Astrocyte (in vitro differentiated cells and primary cell): ENCODE data around the gene GTF2F2. TPM values are rescaled to one million over a fixed set of nuclear protein-coding genes. Genes with fewer than 3 reads are reported as not detected.

Experiments
- DNase-seq: peaks from one replicate; pipeline ENCODE4 v3.0.0-alpha.2; 2010; ENCODE audit warnings: low read depth
- FAIRE-seq: peaks from 2 replicates; lab custom pipeline; 2011; peaks lifted over from hg19 to GRCh38; lab: Jason Lieb, UNC
- H2AFZ ChIP-seq: 2 replicates; pipeline ENCODE4 v1.6.0; 2012; ENCODE audit warnings: low read depth, low read length, inconsistent platforms
- H3K27ac ChIP-seq: 2 replicates; pipeline ENCODE4 v1.5.1; 2011; ENCODE audit warnings: low read depth, low read length, inconsistent platforms
- H3K27me3 ChIP-seq: 2 replicates; pipeline ENCODE4 v1.6.0; 2011; ENCODE audit warnings: low read length, inconsistent platforms; ENCODE audit not compliant: insufficient read depth
- H3K36me3 ChIP-seq: 2 replicates; pipeline ENCODE4 v1.5.1; 2011; ENCODE audit warnings: low read length, inconsistent platforms; ENCODE audit not compliant: insufficient read depth
- H3K4me1 ChIP-seq: 2 replicates; pipeline ENCODE4 v1.5.1; 2011; ENCODE audit warnings: low read length, inconsistent platforms; ENCODE audit not compliant: insufficient read depth
- H3K4me2 ChIP-seq: 2 replicates; pipeline ENCODE4 v1.6.0; 2012; ENCODE audit warnings: low read length, inconsistent platforms
- H3K4me3 ChIP-seq: 2 replicates; pipeline ENCODE4 v1.5.1; 2011; ENCODE audit warnings: low read depth, mild to moderate bottlenecking, low read length, inconsistent platforms; ENCODE audit not compliant: insufficient read depth
- H3K79me2 ChIP-seq: 2 replicates; pipeline ENCODE4 v1.6.0; 2012; ENCODE audit warnings: mild to moderate bottlenecking, low read length, inconsistent platforms; ENCODE audit not compliant: insufficient read depth
- H3K9ac ChIP-seq: 2 replicates; pipeline ENCODE4 v1.6.0; 2012; ENCODE audit warnings: mild to moderate bottlenecking, low read length, inconsistent platforms
- H3K9me3 ChIP-seq: 2 replicates; pipeline ENCODE4 v1.5.1; 2012; ENCODE audit warnings: low read depth, mild to moderate bottlenecking, low read length, inconsistent platforms; ENCODE audit not compliant: insufficient read depth
- H4K20me1 ChIP-seq: 2 replicates; pipeline ENCODE4 v1.6.0; 2012; ENCODE audit warnings: low read length, inconsistent platforms; ENCODE audit not compliant: insufficient read depth
- H3K27ac Mint-ChIP-seq: one replicate; pipeline ENCODE4 v1.8.0; 2021; ENCODE audit warnings: mild to moderate bottlenecking, mixed read lengths; ENCODE audit not compliant: unreplicated experiment
- H3K27me3 Mint-ChIP-seq: one replicate; pipeline ENCODE4 v1.8.0; 2021; ENCODE audit warnings: low read depth, mixed read lengths; ENCODE audit not compliant: unreplicated experiment
- H3K36me3 Mint-ChIP-seq: one replicate; pipeline ENCODE4 v1.8.0; 2021; ENCODE audit warnings: low read depth, mixed read lengths; ENCODE audit not compliant: unreplicated experiment
- H3K4me1 Mint-ChIP-seq: one replicate; pipeline ENCODE4 v1.8.0; 2021; ENCODE audit warnings: low read depth, mixed read lengths; ENCODE audit not compliant: unreplicated experiment
- H3K4me3 Mint-ChIP-seq: one replicate; pipeline ENCODE4 v1.8.0; 2021; ENCODE audit warnings: mild to moderate bottlenecking, moderate library complexity, mixed read lengths; ENCODE audit not compliant: unreplicated experiment
- H3K9me3 Mint-ChIP-seq: one replicate; pipeline ENCODE4 v1.8.0; 2021; ENCODE audit warnings: mild to moderate bottlenecking, mixed read lengths; ENCODE audit not compliant: unreplicated experiment
- EZH2 ChIP-seq: IDR thresholded peaks from 2 replicates; pipeline ENCODE4 v1.6.1; 2012; ENCODE audit warnings: mild to moderate bottlenecking, low read length, inconsistent platforms; ENCODE audit not compliant: insufficient read depth
- total RNA-seq: library from RNA; stranded (reverse); gene quantifications from 2 replicates; pipeline ENCODE4 v1.2.1, GENCODE V29; 2021
- TF ChIP-seq, protein P1 (sequence below): IDR thresholded peaks from 2 replicates; pipeline ENCODE4 v1.5.1; 2011; ENCODE audit warnings: low read depth, mild to moderate bottlenecking, inconsistent platforms, low read length, moderate library complexity; ENCODE audit not compliant: insufficient read depth

GTF2F2 gene
- total RNA-seq, 1 donor from 2014 or later, result 27.8 TPM

DNA sequence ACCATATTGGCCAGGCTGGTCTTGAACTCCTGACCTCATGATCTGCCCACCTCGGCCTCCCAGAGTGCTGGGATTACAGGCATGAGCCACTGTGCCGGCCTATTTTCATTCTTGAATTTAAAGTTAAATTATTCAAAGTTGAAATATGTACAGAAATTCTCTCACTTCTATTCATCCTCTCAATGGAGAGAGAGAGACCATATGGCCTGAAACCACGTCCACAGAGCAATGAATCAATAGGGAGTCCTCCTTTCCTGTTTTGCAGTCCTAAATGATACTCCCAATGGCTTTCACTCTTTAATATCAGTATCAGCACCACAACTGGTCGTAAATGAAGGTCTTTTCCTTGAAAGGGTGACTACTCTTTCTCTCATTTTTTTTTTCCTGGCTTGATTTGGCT is 111.0 kb downstream of the GTF2F2 start:
- Histone ChIP-seq H3K27ac (peak overlapping the region; percentile 16), H3K36me3 (no peaks in the 10 kb centered on the region), H3K27me3 (no peaks in the 10 kb centered on the region), H3K4me1 (peaks cover 18% of the 10 kb centered on the region), H3K9me3 (no peaks in the 10 kb centered on the region), H3K79me2 (peaks cover 25% of the 10 kb centered on the region), H3K9ac (no peak overlapping the region), H4K20me1 (no peaks in the 10 kb centered on the region), H2AFZ (no peak overlapping the region), H3K4me2 (no peak overlapping the region), H3K4me3 (no peak overlapping the region)
- FAIRE-seq, result no peak
- Mint-ChIP-seq H3K36me3 (peaks cover 5% of the 10 kb centered on the region), H3K4me1 (peaks cover 12% of the 10 kb centered on the region), H3K27me3 (no peaks in the 10 kb centered on the region), H3K9me3 (no peaks in the 10 kb centered on the region), H3K27ac (peak overlapping the region; percentile 34), H3K4me3 (no peak overlapping the region)
- TF ChIP-seq, protein P1, sequence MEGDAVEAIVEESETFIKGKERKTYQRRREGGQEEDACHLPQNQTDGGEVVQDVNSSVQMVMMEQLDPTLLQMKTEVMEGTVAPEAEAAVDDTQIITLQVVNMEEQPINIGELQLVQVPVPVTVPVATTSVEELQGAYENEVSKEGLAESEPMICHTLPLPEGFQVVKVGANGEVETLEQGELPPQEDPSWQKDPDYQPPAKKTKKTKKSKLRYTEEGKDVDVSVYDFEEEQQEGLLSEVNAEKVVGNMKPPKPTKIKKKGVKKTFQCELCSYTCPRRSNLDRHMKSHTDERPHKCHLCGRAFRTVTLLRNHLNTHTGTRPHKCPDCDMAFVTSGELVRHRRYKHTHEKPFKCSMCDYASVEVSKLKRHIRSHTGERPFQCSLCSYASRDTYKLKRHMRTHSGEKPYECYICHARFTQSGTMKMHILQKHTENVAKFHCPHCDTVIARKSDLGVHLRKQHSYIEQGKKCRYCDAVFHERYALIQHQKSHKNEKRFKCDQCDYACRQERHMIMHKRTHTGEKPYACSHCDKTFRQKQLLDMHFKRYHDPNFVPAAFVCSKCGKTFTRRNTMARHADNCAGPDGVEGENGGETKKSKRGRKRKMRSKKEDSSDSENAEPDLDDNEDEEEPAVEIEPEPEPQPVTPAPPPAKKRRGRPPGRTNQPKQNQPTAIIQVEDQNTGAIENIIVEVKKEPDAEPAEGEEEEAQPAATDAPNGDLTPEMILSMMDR, result no peak
- TF ChIP-seq EZH2, result no peak
- peak; percentile 4 for DNase-seq

DNA sequence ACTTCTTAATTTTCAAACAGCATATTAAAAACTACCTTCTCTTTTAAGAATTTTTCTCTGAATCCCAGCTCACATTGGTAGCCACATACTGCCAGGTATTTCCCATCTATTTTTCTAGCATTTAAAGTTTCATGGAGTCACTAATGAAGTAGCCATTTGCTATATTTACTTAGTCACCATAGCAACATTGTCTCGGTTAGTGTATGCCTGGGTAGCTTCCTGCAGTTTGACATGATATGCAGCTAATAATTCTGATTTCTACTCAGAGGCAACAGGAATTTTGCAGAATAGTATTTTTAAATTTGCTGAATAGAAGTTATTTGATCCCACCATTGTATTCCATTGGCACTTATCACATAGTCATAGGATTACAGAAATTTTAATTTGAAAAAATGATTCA is 111.4 kb downstream of the GTF2F2 start:
- H3K4me1 ChIP-seq, result peaks cover 23% of the 10 kb centered on the region
- H3K79me2 ChIP-seq, result peaks cover 25% of the 10 kb centered on the region
- no peak overlapping the region for H3K9ac ChIP-seq
- no peak overlapping the region for H2AFZ ChIP-seq
- DNase-seq, result peak; percentile 52
- H3K4me3 ChIP-seq, result no peak overlapping the region
- peak overlapping the region; percentile 16 for H3K27ac ChIP-seq
- Mint-ChIP-seq H3K4me3 (no peak overlapping the region), H3K9me3 (no peaks in the 10 kb centered on the region), H3K4me1 (peaks cover 17% of the 10 kb centered on the region), H3K27me3 (no peaks in the 10 kb centered on the region), H3K27ac (peak overlapping the region; percentile 34), H3K36me3 (peaks cover 5% of the 10 kb centered on the region)
- no peaks in the 10 kb centered on the region for H3K36me3 ChIP-seq
- no peak for TF ChIP-seq EZH2
- TF ChIP-seq, protein P1, result no peak
- no peak overlapping the region for H3K4me2 ChIP-seq
- FAIRE-seq, result no peak
- H3K27me3 ChIP-seq, result no peaks in the 10 kb centered on the region
- H3K9me3 ChIP-seq, result no peaks in the 10 kb centered on the region
- H4K20me1 ChIP-seq, result no peaks in the 10 kb centered on the region

DNA sequence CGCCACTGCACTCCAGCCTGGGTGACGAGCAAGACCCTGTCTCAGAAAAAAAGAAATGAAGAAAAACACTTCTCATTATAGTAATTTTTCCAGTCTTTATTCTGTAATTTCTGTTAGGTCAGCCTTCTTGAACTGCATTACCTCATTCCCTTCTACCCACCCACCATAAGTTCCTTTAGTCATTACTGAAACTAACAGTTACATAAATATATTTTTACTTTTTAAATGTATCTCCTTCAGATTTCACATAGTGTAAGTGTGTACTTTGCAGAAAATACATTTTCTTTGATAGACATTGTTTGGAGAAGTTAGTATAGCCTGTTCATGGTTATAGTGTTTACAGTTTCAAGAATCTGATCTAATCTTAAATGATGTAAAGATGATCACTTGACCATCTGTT is 112.3 kb downstream of the GTF2F2 start:
- Histone ChIP-seq H3K9me3 (no peaks in the 10 kb centered on the region), H3K9ac (no peak overlapping the region), H3K79me2 (peaks cover 29% of the 10 kb centered on the region), H3K27ac (no peak overlapping the region), H3K4me2 (no peak overlapping the region), H2AFZ (no peak overlapping the region), H3K36me3 (no peaks in the 10 kb centered on the region), H3K4me1 (peaks cover 23% of the 10 kb centered on the region), H3K4me3 (no peak overlapping the region), H3K27me3 (no peaks in the 10 kb centered on the region), H4K20me1 (no peaks in the 10 kb centered on the region)
- H3K4me3 Mint-ChIP-seq, result no peak overlapping the region
- H3K9me3 Mint-ChIP-seq, result no peaks in the 10 kb centered on the region
- no peak for TF ChIP-seq EZH2
- TF ChIP-seq, protein P1, result no peak
- DNase-seq (no peak), FAIRE-seq (no peak)
- H3K36me3 Mint-ChIP-seq, result peaks cover 5% of the 10 kb centered on the region
- H3K27me3 Mint-ChIP-seq, result no peaks in the 10 kb centered on the region
- no peak overlapping the region for H3K27ac Mint-ChIP-seq
- H3K4me1 Mint-ChIP-seq, result peaks cover 18% of the 10 kb centered on the region
